Hematopoietic multipotent progenitor cell treated with erythropoietin and hydrocortisone succinate and interleukin-3 and kit ligand, for 15 days (in vitro differentiated cells): ENCODE data around the gene MAB21L1.

Source experiments
- DNase-seq: peaks from one replicate; pipeline ENCODE4 v3.0.0-alpha.2; 2015; ENCODE audit warnings: low spot score

The MAB21L1 gene

DNA sequence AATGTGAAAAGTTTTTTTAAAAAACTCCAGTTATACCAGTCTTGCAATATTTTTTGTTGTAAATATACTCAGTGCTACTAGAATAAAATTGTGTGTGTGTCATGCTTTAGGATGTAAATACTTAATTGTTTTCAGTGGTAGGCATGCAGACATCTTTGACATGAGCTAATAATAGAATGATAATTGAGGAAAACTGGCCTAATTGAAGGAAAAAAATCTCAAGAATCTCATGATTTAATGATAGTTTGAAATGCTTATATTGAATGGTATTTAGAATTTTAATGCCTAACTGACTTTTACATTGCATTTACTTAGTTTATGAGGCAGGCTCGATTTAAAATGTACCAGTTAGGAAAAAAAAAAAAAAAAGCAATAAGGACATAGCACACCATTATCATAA lies 3.2 kb upstream of the MAB21L1 start:
- no peak for DNase-seq

DNA sequence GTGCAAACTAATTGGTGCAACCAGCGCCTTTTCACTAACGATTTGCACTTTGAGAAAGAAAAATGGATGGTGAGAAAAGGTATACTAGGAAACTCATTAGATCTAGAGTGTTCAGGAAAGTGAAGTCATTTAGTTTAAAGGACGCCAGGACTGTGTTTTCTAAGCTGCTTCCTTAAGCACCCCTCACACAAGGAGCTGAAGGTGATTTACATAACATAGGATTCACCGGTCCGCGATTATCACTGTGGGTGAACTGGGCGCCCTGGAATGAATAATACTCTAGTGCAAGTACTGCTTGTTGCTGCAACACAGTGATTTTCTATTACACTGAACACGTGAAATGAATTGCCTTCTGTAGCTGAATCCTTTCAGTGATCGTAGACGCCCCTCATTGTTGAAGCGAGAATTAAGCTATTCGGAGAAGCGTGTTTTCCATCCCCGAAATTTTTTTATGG lies 2.6 kb upstream of the MAB21L1 start:
- DNase-seq, result no peak

DNA sequence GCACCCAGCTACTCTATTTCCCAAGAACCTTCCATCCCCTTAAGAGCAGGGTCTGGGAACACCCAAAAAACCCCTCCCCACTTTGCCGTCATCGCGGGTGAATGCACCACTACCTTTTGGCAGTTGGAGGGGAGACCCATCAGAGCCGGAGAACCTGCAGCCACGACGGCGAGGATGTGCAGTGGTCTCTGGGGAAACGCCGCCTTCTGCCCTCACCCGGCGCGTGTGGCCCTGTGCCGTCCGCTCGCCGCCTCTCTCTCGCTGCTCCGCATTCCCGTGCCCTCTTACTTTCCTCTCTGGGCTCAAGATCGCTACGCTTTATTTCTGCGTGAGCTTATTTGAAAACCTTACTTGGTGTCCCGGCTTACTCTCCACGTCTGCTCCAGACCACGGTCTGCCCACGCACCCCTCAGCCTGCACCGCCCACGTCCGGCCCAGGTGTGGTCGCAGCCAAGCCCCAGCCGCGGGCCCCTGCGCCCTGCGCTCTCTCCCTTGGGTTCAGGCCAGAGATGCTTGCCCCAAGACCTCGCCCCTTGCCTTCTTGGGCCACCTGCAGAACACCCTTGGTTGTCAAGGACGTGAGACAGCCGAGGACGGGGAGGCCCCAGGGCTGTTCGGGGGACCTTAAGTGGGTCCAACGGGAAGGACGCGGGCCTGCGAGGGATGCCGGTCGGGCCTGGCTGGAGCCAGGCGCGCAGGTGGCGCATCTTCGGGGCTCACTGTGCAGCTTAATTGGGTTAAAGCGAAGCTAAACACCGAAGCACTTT lies 2.0 kb upstream of the MAB21L1 start:
- DNase-seq, result no peak

DNA sequence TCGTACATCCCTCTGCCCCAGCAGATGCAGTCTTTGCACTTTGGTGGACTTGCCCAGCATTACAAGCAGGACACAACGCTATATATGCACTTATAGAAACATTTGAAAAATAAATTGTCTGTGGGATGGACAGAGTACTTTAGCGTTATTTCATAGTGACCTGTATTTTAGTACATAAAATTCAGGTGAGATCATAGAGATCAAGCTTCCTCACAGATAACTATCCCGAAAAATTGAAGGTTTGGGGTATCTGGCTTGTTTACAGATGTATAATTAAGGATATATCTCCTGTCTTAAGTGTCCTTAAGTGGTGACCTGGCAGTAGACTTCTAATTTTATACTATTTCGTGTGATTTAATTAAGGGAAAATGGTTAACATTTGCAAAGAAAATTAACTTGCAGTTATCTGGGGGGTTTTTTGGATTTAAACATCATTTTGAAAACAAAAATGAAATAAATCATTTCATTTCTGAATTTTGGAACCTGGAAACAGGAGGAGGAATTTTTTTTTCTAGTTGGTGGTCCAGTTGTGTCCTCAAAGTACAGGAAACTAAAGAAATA lies 977 bp upstream of the MAB21L1 start:
- no peak for DNase-seq

DNA sequence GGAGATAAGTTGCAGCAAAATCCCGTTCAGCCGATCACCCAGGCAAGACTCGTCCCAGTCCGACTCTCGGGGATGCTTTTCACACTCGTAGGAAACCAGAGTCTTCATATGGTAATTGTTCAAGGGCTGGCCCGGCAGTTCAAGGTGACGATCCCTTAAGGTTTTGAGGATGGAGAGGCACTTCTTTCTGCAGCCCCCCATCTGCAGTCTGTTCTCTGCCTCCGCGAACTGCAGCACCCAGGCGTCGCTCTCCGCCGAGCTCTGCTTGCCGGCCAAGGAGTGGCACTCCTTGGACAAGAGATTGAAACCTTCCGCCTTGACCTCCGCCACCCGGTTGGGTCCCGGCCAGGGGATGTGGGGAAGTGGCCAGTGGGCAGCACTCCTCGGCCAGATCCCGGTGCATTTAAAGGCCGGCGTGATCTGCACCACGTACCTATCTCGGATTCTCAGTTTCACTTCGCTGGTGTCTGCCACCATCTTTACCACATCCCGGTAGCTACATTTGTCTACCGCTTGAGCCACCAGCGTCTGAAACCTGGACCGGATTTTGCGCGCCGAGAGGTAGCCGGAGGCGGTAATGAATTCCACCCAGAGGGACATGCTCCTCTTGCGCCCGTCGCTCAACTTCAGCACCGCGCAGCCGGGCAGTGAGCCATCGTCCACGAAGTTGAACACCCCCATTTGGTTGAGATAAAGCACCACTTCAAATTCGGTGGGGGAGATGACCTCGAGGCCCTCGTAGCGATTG lies 1.1 kb downstream of the MAB21L1 start:
- no peak for DNase-seq

DNA sequence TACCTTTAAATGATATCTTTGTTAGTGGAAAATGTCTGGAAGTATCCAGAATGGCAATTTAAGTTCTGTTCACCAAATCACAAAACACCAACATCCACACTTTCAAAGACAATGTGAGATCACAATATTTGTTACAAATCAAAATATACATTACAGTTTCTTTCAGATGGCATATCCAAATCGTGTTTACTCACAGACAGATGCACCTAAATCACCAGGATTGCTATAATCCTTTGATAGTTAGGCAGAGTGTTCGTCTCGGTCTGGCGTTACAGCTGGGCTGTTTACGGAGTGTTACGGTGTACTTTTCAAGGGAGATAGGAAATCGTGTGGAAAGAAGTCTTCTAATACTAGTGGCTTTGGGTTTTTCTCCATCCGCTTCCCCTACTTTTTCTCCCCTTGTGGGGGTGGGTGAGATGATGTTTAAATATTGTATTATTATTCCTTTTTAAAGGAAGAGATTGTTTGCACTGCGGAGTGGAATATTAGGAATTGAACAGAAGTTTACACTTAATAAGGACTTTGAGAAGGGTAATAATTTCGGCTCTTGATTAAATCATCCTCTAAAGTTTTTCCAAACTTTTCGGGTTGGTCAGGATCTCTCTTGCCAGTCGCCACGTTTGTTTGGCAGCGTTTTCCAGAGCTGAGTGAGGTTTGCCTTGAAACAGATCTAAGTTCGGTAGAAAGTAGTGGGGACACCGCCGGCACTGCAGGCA lies 1.8 kb downstream of the MAB21L1 start:
- no peak for DNase-seq

DNA sequence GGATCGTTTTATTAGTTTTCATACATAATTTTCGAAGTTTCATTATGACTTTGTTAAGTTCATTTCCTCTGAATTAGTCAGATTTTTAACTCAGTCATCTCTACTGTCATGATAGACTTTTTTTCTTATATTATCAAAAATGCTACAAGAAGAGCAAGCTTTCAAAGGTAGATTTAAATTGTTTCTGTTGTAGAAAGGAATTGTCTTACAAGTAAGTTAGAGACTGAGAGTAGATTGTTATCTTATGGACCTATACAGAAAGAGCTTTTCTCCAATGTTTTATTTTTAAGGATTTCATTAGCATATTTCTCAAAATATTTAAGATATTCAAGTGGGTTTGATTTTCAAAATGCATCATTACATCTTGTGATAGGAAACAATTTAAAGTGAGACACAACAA lies 2.7 kb downstream of the MAB21L1 start:
- no peak for DNase-seq

DNA sequence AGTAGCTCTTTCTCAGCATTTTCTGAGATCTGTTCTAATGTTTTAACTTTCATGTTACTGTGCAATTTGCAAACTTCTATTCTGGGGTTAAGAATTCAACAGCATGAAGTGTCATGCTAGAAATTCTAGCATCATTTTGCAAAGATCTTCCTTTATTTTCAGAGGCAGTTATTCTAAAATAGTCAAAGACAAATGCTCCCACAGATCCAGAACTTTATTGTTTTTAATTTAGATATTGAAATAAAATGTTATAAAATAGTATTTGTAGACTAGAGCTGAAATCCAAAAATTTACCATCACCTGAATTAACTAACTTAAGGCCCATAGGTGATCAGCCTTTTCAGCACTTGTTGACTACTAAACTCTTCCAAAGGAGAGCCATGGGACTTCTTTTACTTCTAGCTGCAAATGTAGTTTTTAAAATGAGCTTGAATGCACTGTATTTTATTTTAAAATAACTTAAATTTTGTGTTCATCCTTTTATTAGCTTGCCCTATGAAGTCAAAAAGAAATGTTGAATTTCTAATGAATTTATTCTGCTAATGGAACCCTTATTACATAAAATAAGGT lies 3.2 kb downstream of the MAB21L1 start:
- no peak for DNase-seq

DNA sequence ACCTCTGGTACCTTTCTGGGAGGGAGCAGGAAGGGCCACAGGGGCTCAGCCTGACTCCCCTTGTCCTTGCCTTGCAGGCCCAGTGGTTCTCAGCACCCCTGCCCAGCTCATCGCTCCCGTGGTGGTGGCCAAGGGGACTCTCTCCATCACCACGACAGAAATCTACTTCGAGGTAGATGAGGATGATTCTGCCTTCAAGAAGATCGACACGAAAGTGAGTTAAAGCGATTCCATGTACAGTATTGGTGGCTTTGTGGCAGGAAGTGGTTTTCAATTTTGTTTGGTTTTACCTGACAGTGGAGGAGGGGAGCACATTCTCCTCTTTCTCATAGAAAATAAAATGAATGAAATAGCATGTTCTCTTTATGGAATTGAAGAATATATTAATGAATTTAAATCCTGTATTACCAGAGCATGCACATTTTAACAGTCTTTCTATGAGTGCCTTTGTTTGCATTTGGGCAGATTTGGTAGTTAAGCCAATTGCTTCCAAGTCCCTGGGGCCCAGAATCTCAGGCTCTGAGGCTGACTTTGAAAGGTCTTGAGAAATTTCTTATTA lies 4.1 kb downstream of the MAB21L1 start:
- DNase-seq, result no peak

DNA sequence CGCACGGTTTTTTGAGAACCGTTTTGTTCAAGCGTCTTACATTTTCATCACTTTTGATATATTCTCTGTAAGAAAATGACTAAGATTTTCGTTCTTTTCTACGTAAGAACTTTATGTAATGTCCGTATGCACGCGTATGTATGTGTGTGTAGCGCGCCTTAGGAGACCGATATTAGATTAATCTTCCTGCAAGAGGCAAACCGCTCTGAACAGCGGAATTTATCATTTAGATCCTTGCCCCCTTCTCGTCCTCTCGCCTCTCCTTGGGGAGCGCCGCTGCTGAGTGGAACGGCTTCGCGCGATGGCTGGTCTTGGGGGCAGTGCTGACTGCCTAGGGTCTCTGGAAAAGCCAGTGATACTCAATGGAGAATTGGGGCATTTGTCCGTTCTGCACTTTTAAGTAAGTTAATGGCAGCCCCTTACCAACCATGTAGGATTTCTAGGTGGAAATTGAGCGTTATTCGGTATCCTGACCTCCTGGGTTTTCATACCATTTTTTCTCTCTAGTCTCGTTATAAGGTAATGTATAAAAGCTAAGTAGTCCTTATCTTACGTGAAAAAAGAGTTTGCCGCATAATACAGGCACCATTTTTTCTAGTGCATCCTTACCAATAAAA lies 4.7 kb downstream of the MAB21L1 start:
- DNase-seq, result no peak

DNA sequence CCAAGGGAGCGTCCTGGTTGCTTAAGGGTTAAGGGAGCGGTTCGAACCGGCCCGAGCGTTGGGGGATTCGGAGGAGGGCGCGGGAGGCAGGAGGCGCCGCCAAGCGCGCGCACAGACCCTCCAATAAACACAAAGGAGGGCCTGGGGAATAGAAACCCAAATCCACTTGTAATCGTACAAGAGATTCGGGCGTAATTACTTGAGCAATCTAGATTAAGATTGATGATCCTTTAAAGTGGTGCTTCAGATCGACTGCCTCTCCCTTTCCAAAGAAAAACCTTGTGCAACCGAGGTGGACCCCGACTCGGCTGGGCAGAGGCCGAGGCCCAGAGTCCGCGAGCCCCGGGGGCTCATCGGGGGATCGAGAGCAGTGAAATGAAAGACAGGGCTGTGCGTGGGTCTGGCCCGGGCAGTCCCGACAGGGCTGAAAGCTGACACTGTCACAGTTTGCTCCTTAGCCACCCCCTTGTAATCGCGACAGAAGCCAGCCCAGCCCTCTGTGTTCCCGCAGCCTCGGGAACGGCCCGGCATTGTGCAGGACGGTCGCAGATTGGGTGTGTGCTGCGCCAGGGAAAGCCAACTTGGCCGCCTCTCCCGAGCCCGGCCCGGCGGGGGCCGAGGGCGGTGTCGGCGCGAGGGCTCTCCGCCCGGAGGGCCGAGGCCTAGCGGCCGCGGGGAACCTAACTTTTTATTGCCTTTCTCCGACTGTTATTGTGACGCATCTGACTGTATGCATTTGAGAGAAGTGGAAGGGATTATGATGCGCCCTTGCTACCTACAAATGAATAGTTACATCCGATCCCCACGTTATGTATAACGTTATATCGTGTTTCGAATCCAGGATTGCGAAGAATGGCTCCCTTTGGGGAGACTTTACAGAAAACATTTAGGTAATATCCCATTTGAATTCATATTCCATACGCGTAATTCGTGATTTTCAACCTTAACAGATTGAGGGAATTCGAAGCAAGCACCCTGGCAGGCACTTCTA lies 5.5 kb downstream of the MAB21L1 start:
- no peak for DNase-seq

DNA sequence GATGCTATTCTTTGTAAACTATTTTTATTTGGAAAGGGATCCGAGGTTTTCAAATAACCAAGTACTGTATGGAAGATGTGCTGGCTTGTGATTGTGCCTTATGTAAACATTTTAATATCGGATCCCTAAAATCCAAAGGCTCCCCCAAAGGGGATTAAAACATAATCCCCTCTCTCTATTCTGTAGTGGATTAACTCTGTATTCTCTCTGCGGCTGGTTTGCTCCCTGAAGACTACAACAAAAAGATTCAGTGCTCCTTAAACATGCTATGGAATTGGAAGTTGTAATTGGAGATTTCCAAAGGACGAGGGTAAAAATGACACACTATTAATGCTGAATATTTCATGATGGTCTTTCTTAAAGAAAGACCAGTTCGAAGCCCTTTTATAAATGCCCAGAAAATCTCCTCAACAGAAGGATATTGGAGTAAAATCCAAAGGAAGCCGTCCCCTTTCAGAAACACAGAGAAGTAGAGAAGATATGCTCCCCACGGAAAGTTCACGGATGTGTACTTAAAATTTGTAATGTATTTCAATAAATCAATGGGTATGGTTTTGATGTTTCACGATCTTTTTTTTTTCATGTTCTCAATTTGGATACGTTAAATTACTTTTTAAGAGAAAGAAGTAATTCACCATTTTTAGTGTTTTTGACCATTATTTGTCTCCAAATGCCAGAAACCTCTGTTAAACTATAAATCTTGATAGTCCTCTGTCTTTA lies 6.5 kb downstream of the MAB21L1 start:
- no peak for DNase-seq

DNA sequence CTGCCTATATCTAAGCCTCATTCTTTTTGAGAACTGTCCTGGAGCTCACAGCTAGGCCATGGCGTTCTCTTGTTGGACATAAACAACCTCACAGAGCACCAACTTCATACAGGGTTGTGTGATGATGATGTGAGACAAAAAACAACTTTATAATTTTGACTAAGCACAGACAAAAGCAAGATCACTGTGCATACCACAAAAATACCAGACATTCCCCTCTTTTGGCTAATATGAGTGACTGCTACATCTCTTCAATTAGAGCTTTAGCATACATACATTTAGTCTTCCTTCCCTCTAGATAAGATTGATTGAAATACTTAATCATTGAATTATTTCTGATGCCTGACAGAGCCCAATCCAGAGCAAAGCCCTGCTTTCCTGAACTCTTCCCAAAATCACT lies 8.3 kb downstream of the MAB21L1 start:
- DNase-seq, result no peak

DNA sequence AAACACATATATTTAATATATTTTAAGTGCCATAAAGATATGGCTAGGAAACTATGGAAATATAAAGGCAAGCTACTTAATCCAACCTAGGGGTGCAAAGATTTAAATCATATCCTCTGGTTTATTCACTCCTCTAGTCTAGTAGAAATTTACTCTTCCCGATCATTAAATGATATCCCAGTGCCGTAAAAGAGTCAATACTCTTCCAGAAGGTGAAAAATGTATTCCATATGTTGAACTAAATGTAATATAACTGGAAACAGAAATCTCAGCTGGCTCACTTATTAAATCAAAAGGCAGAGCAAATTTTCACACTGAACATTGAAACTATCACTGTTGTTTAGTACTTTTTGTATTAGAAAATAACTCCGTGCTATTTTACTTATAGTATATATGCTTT lies 11.1 kb downstream of the MAB21L1 start:
- DNase-seq, result no peak

DNA sequence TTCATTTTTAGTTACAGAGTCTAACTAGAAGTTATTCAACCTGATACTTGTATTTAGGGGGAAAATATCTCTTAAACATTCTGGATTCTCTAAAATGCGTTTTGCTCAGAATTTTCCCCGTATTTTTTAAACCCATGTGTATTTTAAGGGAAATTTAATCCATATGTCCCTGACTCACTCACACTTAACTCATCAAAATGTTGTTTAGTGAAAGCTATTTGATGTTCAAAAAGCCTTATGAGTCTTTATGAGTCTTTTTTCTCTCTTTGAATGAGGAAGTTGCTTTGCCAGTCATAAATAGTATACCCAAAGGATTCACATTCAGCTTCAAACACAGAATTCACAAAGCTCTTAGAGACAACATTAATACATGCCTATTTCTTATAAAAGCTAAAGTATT lies 16.4 kb downstream of the MAB21L1 start:
- no peak for DNase-seq

DNA sequence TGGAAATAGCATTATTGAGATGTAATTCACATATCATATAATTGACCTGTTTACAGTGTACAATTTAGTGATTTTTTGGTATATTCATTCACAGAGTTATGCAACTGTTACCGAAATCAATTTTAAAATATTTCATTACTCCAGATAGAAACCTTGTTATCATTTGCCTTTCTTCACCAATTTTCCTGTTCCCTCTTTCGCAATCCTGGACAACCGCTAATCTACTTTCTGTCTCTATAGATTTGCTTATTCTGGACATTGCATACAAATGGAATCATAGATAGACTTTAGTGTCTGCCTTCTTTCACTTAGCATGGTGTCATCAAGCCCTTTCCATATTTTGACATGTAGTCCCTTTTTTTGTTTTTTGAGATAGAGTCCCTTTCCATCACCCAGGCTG lies 19.2 kb downstream of the MAB21L1 start:
- no peak for DNase-seq

DNA sequence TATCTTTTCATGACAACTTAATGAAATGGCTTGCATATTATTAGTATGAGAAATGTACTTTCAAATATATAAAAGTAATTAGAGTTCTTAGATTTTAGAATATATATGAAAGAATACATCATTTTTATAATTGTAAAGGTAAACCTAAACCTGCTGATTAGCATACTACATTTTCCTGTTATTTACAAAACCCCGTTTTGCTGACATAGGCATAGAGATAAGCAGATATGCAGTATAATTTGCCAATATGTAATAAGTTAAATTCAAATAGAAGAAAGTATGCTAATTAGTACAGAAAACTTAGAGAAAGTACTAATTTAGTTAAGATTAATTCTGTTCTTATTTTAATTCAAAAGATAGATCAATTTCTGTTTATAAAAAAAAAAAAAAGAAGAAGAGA lies 21.5 kb downstream of the MAB21L1 start:
- no peak for DNase-seq

DNA sequence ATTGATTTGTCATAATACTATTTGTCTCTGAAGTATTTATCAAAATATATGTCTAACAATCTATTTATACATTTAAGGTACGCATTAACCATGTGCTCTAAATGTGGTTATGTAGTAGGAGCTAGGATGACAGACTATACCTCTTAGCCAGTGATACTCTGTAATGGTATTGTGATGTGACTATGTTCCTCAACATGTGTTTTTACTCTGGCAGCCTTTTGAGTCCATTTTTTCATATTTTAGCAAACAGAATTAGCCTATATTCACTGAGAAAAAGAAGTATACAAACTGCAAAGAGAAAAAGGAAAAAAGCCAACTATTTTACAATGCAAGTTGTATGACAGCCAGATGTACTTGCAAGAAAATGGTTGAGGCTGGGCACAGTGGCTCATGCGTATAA lies 26.7 kb downstream of the MAB21L1 start:
- DNase-seq, result no peak

DNA sequence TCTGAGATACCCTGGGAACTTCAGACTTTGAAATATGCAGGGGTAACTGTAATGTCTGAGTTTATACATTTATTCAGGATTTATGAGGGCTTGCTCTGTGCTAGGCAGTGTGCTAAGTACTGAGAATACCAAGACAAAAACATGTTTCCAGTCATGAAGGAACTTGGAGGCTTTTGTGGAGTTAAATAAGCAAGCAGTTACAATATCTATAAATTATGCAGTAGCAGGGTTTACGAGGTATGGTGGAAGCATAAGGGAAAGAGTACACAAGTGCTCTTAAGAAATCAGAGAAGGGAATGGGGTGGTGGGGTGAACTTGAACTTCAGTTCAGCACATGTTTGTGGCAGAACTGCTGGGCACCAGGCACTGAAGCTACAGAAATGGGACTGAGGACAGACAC lies 28.0 kb downstream of the MAB21L1 start:
- DNase-seq, result no peak
